Subcutaneous abdominal adipose tissue (tissue), 5 donors: ENCODE data around the gene TREX2.

Experiments used
- H3K27ac ChIP-seq: one replicate; pipeline ENCODE4 v1.7.0; 2013; ENCODE audit warnings: low read depth, mild to moderate bottlenecking, inconsistent platforms, low read length, moderate library complexity
- H3K27me3 ChIP-seq, 5 donors: one replicate each; pipeline ENCODE4 v1.7.0; 2013; ENCODE audit warnings: low read length in 5 of 5, inconsistent platforms in 1 of 5; ENCODE audit not compliant: control insufficient read depth in 5 of 5, insufficient read depth in 4 of 5
- H3K36me3 ChIP-seq, 5 donors: one replicate each; pipeline ENCODE4 v1.7.0; 2013; ENCODE audit warnings: low read length in 5 of 5; ENCODE audit not compliant: control insufficient read depth in 5 of 5, insufficient read depth in 5 of 5
- H3K4me1 ChIP-seq, 5 donors: one replicate each; pipeline ENCODE4 v1.7.0; 2013; ENCODE audit warnings: low read length in 5 of 5, mild to moderate bottlenecking in 3 of 5, moderate library complexity in 1 of 5; ENCODE audit not compliant: control insufficient read depth in 5 of 5, insufficient read depth in 5 of 5
- H3K4me3 ChIP-seq, 5 donors: one replicate each; pipeline ENCODE4 v1.7.0; 2013; ENCODE audit warnings: low read length in 5 of 5, low read depth in 1 of 5
- H3K9ac ChIP-seq, 5 donors: one replicate each; pipeline ENCODE4 v1.7.0; 2013; ENCODE audit warnings: low read length in 5 of 5, mild to moderate bottlenecking in 4 of 5, moderate library complexity in 3 of 5
- H3K9me3 ChIP-seq, 5 donors: one replicate each; pipeline ENCODE4 v1.7.0; 2013; ENCODE audit warnings: low read length in 5 of 5; ENCODE audit not compliant: control insufficient read depth in 5 of 5
- donor health status: healthy.
- donor health status: healthy.
- donor health status: healthy.
- donor health status: healthy.
- donor health status: healthy.

Gene TREX2

GRCh38 chrX:153468008-153468580 lies 22.2 kb upstream of the TREX2 start:
- no peaks in the 10 kb centered on the region for H3K9me3 ChIP-seq
- H3K4me1 ChIP-seq, result peaks cover 0 to 40% (median 25%) of the 10 kb centered on the region in 5 donors
- H3K27me3 ChIP-seq, result peaks cover 3 to 16% (median 5%) of the 10 kb centered on the region in 5 donors
- H3K27ac ChIP-seq, result no peak overlapping the region
- peaks cover 0 to 26% (median 8%) of the 10 kb centered on the region in 5 donors for H3K36me3 ChIP-seq
- H3K4me3 ChIP-seq, result no peak overlapping the region
- peak overlapping the region in 1 of 5 donors; percentile 28 for H3K9ac ChIP-seq

- no peak overlapping the region for H3K9ac ChIP-seq
- no peak overlapping the region for H3K4me3 ChIP-seq
- H3K27me3 ChIP-seq, result peaks cover 3 to 16% (median 8%) of the 10 kb centered on the region in 5 donors
- peaks cover 0 to 4% (median 0%) of the 10 kb centered on the region in 5 donors for H3K9me3 ChIP-seq
- H3K27ac ChIP-seq, result no peak overlapping the region
- peaks cover 0 to 40% (median 21%) of the 10 kb centered on the region in 5 donors for H3K4me1 ChIP-seq
- peaks cover 0 to 34% (median 8%) of the 10 kb centered on the region in 5 donors for H3K36me3 ChIP-seq
Measured at GRCh38 chrX:153465691-153466380, 20.0 kb upstream of the TREX2 start.

GRCh38 chrX:153464116-153464515 lies 18.3 kb upstream of the TREX2 start:
- Histone ChIP-seq H3K27me3 (peaks cover 3 to 16% (median 5%) of the 10 kb centered on the region in 5 donors), H3K9me3 (peaks cover 0 to 7% (median 0%) of the 10 kb centered on the region in 5 donors), H3K27ac (no peak overlapping the region), H3K4me3 (no peak overlapping the region), H3K4me1 (peaks cover 0 to 30% (median 11%) of the 10 kb centered on the region in 5 donors), H3K9ac (no peak overlapping the region), H3K36me3 (peaks cover 0 to 37% (median 8%) of the 10 kb centered on the region in 5 donors)

GRCh38 chrX:153463556-153463955 lies 17.7 kb upstream of the TREX2 start:
- Histone ChIP-seq H3K27me3 (peaks cover 3 to 15% (median 5%) of the 10 kb centered on the region in 5 donors), H3K4me1 (peaks cover 0 to 24% (median 9%) of the 10 kb centered on the region in 5 donors), H3K36me3 (peaks cover 0 to 38% (median 8%) of the 10 kb centered on the region in 5 donors), H3K27ac (no peak overlapping the region), H3K9ac (no peak overlapping the region), H3K9me3 (peaks cover 0 to 7% (median 0%) of the 10 kb centered on the region in 5 donors), H3K4me3 (no peak overlapping the region)

- Histone ChIP-seq H3K4me3 (no peak overlapping the region), H3K36me3 (peaks cover 0 to 40% (median 8%) of the 10 kb centered on the region in 5 donors), H3K9ac (no peak overlapping the region), H3K9me3 (peaks cover 0 to 7% (median 0%) of the 10 kb centered on the region in 5 donors), H3K27ac (no peak overlapping the region), H3K27me3 (peaks cover 3 to 13% (median 5%) of the 10 kb centered on the region in 5 donors), H3K4me1 (peaks cover 0 to 20% (median 6%) of the 10 kb centered on the region in 5 donors)
Measured at GRCh38 chrX:153463031-153463430, 17.2 kb upstream of the TREX2 start.

- no peak overlapping the region for H3K27ac ChIP-seq
- H3K4me1 ChIP-seq, result peaks cover 0 to 16% (median 4%) of the 10 kb centered on the region in 5 donors
- H3K4me3 ChIP-seq, result no peak overlapping the region
Measured at GRCh38 chrX:153462291-153462690, 16.4 kb upstream of the TREX2 start.

GRCh38 chrX:153460826-153461225 lies 15.0 kb upstream of the TREX2 start:
- Histone ChIP-seq H3K4me1 (peaks cover 0 to 13% (median 4%) of the 10 kb centered on the region in 5 donors), H3K4me3 (no peak overlapping the region), H3K27ac (no peak overlapping the region), H3K9ac (no peak overlapping the region), H3K36me3 (peaks cover 0 to 44% (median 13%) of the 10 kb centered on the region in 5 donors), H3K27me3 (peaks cover 7 to 19% (median 15%) of the 10 kb centered on the region in 5 donors), H3K9me3 (peaks cover 0 to 7% (median 0%) of the 10 kb centered on the region in 5 donors)

More at GRCh38 chrX:153462291-153462690, 16.4 kb upstream of the TREX2 start:
- Histone ChIP-seq H3K27me3 (peaks cover 0 to 14% (median 7%) of the 10 kb centered on the region in 5 donors), H3K36me3 (peaks cover 0 to 36% (median 8%) of the 10 kb centered on the region in 5 donors), H3K9ac (no peak overlapping the region), H3K9me3 (peaks cover 0 to 7% (median 0%) of the 10 kb centered on the region in 5 donors)

GRCh38 chrX:153459986-153460385 lies 14.1 kb upstream of the TREX2 start:
- H3K9me3 ChIP-seq, result peaks cover 0 to 7% (median 0%) of the 10 kb centered on the region in 5 donors
- peaks cover 0 to 8% (median 0%) of the 10 kb centered on the region in 5 donors for H3K4me1 ChIP-seq
- peaks cover 7 to 19% (median 15%) of the 10 kb centered on the region in 5 donors for H3K27me3 ChIP-seq
- H3K27ac ChIP-seq, result no peak overlapping the region
- peaks cover 0 to 46% (median 16%) of the 10 kb centered on the region in 5 donors for H3K36me3 ChIP-seq
- no peak overlapping the region for H3K9ac ChIP-seq
- H3K4me3 ChIP-seq, result no peak overlapping the region

GRCh38 chrX:153458476-153458875 lies 12.6 kb upstream of the TREX2 start:
- no peaks in the 10 kb centered on the region for H3K4me1 ChIP-seq
- peaks cover 0 to 7% (median 0%) of the 10 kb centered on the region in 5 donors for H3K9me3 ChIP-seq
- H3K36me3 ChIP-seq, result peaks cover 0 to 49% (median 15%) of the 10 kb centered on the region in 5 donors
- H3K27me3 ChIP-seq, result peaks cover 7 to 15% (median 14%) of the 10 kb centered on the region in 5 donors
- no peak overlapping the region for H3K4me3 ChIP-seq
- H3K9ac ChIP-seq, result no peak overlapping the region
- H3K27ac ChIP-seq, result no peak overlapping the region
